ENCODE results near the gene FILIP1.
A peak's percentile ranks its signal among the peaks of the same experiment; 100 is the strongest.
"Not testable (repeated sequence)": the region's sequence is repeated elsewhere in the genome, so short reads cannot be mapped to it uniquely, and the experiment has no call there.

FILIP1 gene

GRCh38 chr6:75445738-75446137 lies 47.9 kb downstream of the FILIP1 start:
- Mint-ChIP-seq H3K27me3 (peaks cover 8% of the 10 kb centered on the region), H3K4me3 (no peak overlapping the region), H3K4me1 (no peaks in the 10 kb centered on the region), H3K9me3 (no peaks in the 10 kb centered on the region), H3K27ac (no peak overlapping the region)
- no peak for DNase-seq
- ATAC-seq: no peak

GRCh38 chr6:75444899-75445298 lies 48.7 kb downstream of the FILIP1 start:
- no peak for DNase-seq
- no peak overlapping the region for H3K27ac Mint-ChIP-seq
- no peak overlapping the region for H3K4me3 Mint-ChIP-seq
- H3K4me1 Mint-ChIP-seq: no peaks in the 10 kb centered on the region
- no peaks in the 10 kb centered on the region for H3K9me3 Mint-ChIP-seq
- H3K27me3 Mint-ChIP-seq: peaks cover 8% of the 10 kb centered on the region
- no peak for ATAC-seq

DNA sequence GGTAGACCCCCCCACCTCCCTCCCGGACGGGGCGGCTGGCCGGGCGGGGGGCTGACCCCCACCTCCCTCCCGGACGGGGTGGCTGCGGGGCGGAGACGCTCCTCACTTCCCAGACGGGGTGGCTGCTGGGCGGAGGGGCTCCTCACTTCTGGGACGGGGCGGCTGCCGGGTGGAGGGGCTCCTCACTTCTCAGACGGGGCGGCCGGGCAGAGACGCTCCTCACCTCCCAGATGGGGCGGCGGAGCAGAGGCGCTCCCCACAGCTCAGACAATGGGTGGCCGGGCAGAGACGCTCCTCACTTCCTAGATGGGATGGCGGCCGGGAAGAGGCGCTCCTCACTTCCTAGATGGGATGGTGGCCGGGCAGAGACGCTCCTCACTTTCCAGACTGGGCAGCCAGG lies 51.7 kb downstream of the FILIP1 start:
- not testable (repeated sequence) for ATAC-seq, H3K4me1 Mint-ChIP-seq, H3K27me3 Mint-ChIP-seq, H3K4me3 Mint-ChIP-seq, H3K27ac Mint-ChIP-seq, DNase-seq, H3K9me3 Mint-ChIP-seq

- not testable (repeated sequence) for H3K4me1 Mint-ChIP-seq
Observed at GRCh38 chr6:75441479-75441878, 52.1 kb downstream of the FILIP1 start.

DNA sequence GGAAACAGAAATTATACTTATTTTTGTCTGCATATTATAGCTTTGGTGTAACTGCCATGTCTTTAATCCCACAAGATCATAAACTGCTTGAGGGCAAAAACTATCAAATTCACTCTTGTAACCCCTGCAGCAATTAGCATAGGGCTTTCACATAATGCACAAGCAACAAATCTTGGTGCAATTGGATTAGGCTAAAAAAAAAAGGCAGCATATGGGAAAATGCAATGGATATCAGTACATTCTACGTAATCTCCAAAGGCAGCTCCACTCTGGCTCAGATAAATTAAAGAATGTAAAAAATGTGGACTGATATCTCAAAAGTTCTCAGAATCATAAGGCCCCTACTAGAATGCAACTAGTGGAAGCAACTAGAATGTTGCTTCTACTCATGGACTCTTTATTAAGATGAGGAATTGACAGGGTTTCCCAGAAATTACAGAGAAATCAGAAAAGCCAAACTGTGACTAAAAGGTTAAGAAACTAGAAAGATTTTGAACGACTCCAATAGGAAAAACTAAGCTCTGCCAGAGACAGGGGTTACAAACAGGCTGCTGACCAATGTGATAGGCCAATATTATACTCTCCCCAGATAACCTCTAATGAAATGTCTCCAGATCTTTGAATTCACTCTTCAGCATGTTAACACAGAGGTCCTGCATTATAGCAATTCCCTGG lies 55.0 kb downstream of the FILIP1 start:
- DNase-seq: no peak
- H3K4me1 Mint-ChIP-seq: no peaks in the 10 kb centered on the region
- H3K9me3 Mint-ChIP-seq: no peaks in the 10 kb centered on the region
- no peak overlapping the region for H3K27ac Mint-ChIP-seq
- H3K4me3 Mint-ChIP-seq: no peak overlapping the region
- no peak for ATAC-seq
- H3K27me3 Mint-ChIP-seq: peaks cover 13% of the 10 kb centered on the region

More at GRCh38 chr6:75441479-75441878, 52.1 kb downstream of the FILIP1 start:
- not testable (repeated sequence) for H3K27ac Mint-ChIP-seq, H3K9me3 Mint-ChIP-seq, DNase-seq, ATAC-seq, H3K27me3 Mint-ChIP-seq, H3K4me3 Mint-ChIP-seq

DNA sequence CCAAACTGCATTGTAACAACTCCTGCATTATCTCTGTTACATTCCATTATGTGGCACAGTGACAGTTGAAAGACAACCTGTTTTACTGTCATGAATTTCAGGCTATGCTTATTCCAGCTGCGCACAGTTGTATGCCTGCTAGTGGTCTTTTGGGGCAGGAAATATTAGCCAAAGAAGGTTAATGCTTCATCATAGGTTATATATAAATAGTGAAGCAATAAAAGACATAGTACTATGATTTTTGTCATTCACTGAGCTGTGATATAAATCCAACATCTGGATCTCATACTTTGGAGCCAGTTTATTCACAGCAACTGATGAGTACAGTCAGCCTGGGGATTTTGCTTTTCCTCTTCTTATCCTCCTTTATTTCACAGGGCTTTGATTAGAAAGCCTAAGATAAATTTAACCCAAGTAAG lies 55.6 kb downstream of the FILIP1 start:
- Mint-ChIP-seq H3K9me3 (no peaks in the 10 kb centered on the region), H3K4me3 (no peak overlapping the region), H3K4me1 (no peaks in the 10 kb centered on the region), H3K27me3 (peaks cover 13% of the 10 kb centered on the region), H3K27ac (no peak overlapping the region)
- no peak for ATAC-seq
- no peak for DNase-seq

- DNase-seq: no peak
Observed at GRCh38 chr6:75437421-75437891, 56.1 kb downstream of the FILIP1 start.

GRCh38 chr6:75436869-75437268 lies 56.7 kb downstream of the FILIP1 start:
- no peaks in the 10 kb centered on the region for H3K9me3 Mint-ChIP-seq
- peaks cover 13% of the 10 kb centered on the region for H3K27me3 Mint-ChIP-seq
- H3K4me3 Mint-ChIP-seq: no peak overlapping the region
- no peaks in the 10 kb centered on the region for H3K4me1 Mint-ChIP-seq
- H3K27ac Mint-ChIP-seq: no peak overlapping the region
- DNase-seq (no peak), ATAC-seq (no peak)

More at GRCh38 chr6:75437421-75437891, 56.1 kb downstream of the FILIP1 start:
- Mint-ChIP-seq H3K4me1 (no peaks in the 10 kb centered on the region), H3K4me3 (no peak overlapping the region), H3K27me3 (peaks cover 13% of the 10 kb centered on the region), H3K9me3 (no peaks in the 10 kb centered on the region), H3K27ac (no peak overlapping the region)
- ATAC-seq: no peak

DNA sequence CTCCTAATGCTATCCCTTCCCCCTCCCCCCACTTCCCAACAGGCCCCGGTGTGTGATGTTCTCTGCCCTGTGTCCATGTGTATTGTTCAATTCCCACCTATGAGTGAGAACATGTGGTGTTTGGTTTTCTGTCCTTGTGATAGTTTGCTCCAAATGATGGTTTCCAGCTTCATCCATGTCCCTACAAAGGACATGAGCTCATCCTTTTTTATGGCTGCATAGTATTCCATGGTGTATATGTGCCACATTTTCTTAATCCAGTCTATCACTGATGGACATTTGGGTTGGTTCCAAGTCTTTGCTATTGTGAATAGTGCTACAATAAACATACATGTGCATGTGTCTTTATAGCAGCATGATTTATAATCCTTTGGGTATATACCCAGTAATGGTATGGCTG lies 60.8 kb downstream of the FILIP1 start:
- peaks cover 18% of the 10 kb centered on the region for H3K27me3 Mint-ChIP-seq
- not testable (repeated sequence) for H3K27ac Mint-ChIP-seq, H3K4me3 Mint-ChIP-seq

DNA sequence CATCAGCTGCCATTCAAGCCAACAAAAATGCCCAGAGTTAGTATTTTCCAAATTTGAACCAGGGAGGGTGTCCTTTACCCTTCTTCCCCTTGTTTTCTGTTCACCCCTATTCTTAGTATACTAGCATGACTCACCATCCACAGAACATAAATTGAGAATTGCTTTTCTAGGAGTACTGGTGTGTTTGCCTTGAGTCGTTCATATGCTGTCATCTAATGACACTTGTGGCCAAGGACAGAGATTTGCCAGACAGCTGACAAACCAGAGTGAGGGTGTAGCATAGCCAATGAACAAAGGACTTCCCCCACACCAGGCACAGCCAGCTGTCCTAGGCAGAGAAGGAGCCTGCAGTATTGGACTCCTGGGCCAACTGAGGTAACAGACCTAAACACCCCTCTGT lies 62.2 kb downstream of the FILIP1 start:
- peaks cover 18% of the 10 kb centered on the region for H3K27me3 Mint-ChIP-seq
- H3K9me3 Mint-ChIP-seq: peaks cover 0 to 14% of the 10 kb centered on the region in 2 donors
- H3K4me3 Mint-ChIP-seq: no peak overlapping the region
- no peak overlapping the region for H3K27ac Mint-ChIP-seq
- peaks cover 6% of the 10 kb centered on the region for H3K4me1 Mint-ChIP-seq
- DNase-seq (no peak), ATAC-seq (no peak)

More for the DNA sequence above, 60.8 kb downstream of the FILIP1 start:
- not testable (repeated sequence) for DNase-seq, H3K4me1 Mint-ChIP-seq, ATAC-seq
- H3K9me3 Mint-ChIP-seq: peaks cover 0 to 14% of the 10 kb centered on the region in 2 donors

DNA sequence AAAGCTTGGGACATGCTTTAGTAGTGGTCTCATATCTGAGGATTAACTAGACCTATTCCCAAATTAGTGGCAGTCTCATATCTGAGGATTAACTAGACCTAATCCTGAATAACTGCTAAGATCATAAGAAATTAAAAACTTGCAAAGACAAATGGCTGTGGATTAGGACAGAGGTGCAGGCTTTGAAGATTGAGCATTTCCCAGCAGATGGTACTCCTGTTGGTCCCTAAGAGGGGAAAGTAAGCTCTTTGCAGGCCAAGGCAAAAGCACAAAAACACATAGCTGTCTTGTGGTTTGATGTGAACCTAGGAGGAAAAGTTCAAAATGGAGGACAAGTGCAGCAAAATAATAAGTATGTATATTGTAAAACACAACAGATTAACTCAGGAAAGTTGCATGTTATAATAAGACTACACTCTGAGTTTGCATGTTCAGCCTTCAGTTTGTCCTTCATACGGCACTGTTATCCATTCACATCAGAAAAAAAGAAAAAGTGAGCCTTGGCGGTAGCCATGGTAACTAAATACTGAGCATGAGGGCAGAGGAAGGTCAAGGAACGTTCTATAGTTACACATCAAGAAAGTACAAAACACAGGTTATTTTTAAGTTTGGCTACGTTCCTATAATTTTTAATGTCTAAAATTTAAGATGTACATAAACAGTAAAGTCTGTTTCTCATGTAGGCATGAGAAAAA lies 62.8 kb downstream of the FILIP1 start:
- peaks cover 18% of the 10 kb centered on the region for H3K27me3 Mint-ChIP-seq
- H3K4me3 Mint-ChIP-seq: no peak overlapping the region
- H3K4me1 Mint-ChIP-seq: peaks cover 6% of the 10 kb centered on the region
- H3K27ac Mint-ChIP-seq: no peak overlapping the region
- no peak for DNase-seq
- ATAC-seq: no peak
- H3K9me3 Mint-ChIP-seq: peaks cover 0 to 14% of the 10 kb centered on the region in 2 donors

DNA sequence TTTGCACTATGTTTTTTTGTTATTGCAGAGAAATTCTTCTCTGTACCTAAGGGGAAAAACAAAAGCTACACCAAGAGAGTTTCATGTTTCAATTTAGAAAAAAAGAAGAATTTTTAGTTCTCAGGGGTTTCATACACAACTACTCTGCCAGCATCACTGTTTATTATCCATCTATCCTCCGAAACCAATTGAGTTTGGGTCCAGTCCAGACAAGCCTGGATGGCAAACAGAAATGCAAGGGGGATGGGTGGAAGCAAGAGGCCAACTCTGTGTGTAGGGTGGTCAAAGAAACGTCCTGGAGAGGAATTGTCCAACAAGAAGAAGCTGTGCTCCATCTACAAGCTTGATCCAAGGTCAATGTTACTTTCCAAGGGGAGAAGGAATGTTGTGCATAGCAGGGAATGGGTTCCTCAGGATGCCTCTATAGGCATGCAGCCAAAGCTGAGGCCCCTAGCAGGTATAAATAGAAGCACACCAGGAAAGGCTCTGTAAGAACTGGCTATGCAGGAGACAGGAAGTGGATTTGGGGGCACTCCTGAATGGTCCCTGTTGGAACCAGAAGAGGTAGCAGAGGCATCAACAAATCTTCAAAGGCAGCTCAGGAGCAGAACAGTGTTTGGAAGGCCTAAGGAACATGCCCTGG lies 64.4 kb downstream of the FILIP1 start:
- H3K9me3 Mint-ChIP-seq: peaks cover 0 to 14% of the 10 kb centered on the region in 2 donors

DNA sequence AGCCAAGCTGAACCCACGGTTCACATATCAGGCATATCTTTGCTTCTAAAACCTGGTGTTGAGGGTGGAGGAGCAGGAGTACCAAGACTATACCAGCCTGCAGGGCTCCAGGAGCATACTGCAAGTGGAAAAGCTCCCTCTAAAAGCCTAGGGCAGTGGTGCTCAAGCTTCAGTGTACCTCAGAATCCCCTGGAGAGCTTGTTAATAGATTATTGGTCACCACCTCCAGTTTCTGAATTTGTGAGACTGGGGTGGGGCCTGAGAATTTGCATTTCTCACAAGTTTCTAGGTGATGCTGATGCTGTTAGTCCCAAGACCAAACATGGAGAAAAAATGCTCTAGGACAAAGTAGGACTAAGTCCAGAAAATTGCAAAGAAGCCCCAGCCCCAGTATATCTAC lies 65.4 kb downstream of the FILIP1 start:
- H3K27ac Mint-ChIP-seq: no peak overlapping the region
- H3K27me3 Mint-ChIP-seq: peaks cover 6% of the 10 kb centered on the region
- DNase-seq (no peak), ATAC-seq (no peak)
- no peak overlapping the region for H3K4me3 Mint-ChIP-seq
- H3K4me1 Mint-ChIP-seq: peaks cover 19% of the 10 kb centered on the region
- peaks cover 0 to 14% of the 10 kb centered on the region in 2 donors for H3K9me3 Mint-ChIP-seq

More for the DNA sequence above, 64.4 kb downstream of the FILIP1 start:
- ATAC-seq (no peak), DNase-seq (no peak)
- Mint-ChIP-seq H3K27ac (no peak overlapping the region), H3K4me3 (no peak overlapping the region), H3K4me1 (peaks cover 19% of the 10 kb centered on the region), H3K27me3 (peaks cover 8% of the 10 kb centered on the region)

DNA sequence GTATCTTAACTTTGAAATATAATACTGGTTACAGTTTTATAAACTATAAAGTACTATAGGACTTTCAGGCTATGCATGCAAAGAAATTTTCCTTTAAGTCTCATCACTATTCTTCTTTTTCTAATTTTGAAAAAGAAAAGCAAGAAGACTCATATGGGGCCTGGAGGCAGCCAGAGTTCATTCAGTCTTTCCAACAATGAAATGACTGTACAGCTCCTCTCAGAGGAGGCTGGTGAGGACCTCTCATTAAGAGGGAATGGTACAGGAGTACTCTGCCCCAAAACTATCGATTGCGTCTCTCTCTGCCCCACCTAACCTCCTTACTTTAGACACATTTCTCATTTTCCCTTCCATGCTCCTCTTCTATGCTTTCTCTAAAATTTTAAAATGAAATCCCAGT lies 66.3 kb downstream of the FILIP1 start:
- no peak overlapping the region for H3K4me3 Mint-ChIP-seq
- peaks cover 19% of the 10 kb centered on the region for H3K4me1 Mint-ChIP-seq
- ATAC-seq (no peak), DNase-seq (no peak)
- H3K27me3 Mint-ChIP-seq: peaks cover 6% of the 10 kb centered on the region
- H3K27ac Mint-ChIP-seq: no peak overlapping the region
- peaks cover 0 to 14% of the 10 kb centered on the region in 2 donors for H3K9me3 Mint-ChIP-seq

- H3K4me3 Mint-ChIP-seq: peak overlapping the region in 1 of 2 donors; percentile 5
- peaks cover 13% of the 10 kb centered on the region for H3K4me1 Mint-ChIP-seq
- no peak overlapping the region for H3K27ac Mint-ChIP-seq
- peaks cover 0 to 8% of the 10 kb centered on the region in 2 donors for H3K9me3 Mint-ChIP-seq
- H3K27me3 Mint-ChIP-seq: no peaks in the 10 kb centered on the region
- no peak for DNase-seq
- ATAC-seq: peak; percentile 67
Observed at GRCh38 chr6:75424618-75425548, 68.7 kb downstream of the FILIP1 start.

All from stimulated activated naive CD8-positive, alpha-beta T cell treated with anti-CD3 and anti-CD28 coated beads, Interleukin-15, amount 100 ng/mL, for 72 hours (primary cell).